H1 (cell line): ENCODE data around the gene SLC12A5. TPM values are rescaled to one million over a fixed set of nuclear protein-coding genes. Genes with fewer than 3 reads are reported as not detected.
A peak's percentile ranks its signal among the peaks of the same experiment; 100 is the strongest.

Experiments used
- CTCF ChIA-PET: fragments of 300-600 bp; sonication (Branson Sonifier 250); formaldehyde crosslinking; loops from one replicate; lab custom pipeline; 2021; ENCODE audit not compliant: partially characterized antibody; lab: Charles Lee
- POLR2A ChIA-PET: fragments of 300-600 bp; sonication (Branson Sonifier 250); formaldehyde crosslinking; loops from one replicate; lab custom pipeline; 2021; ENCODE audit warnings: inconsistent platforms; ENCODE audit not compliant: partially characterized antibody; lab: Charles Lee
- DNase-seq, 2 experiments: peaks; one replicate each; pipeline versions ENCODE4 v3.0.0 to v3.0.0-alpha.2; 2010 to 2022; ENCODE audit warnings: low spot score in 2 of 2, low read depth in 1 of 2, mixed read lengths in 1 of 2
- FAIRE-seq: peaks from 2 replicates; lab custom pipeline; 2011; peaks lifted over from hg19 to GRCh38; lab: Jason Lieb, UNC
- H2AFZ ChIP-seq: 2 replicates; pipeline ENCODE4 v1.8.1; 2012; ENCODE audit warnings: low read length, inconsistent platforms
- H2AK5ac ChIP-seq: 2 replicates; pipeline ENCODE4 v1.6.1; 2013; ENCODE audit warnings: low read depth, low read length
- H2BK120ac ChIP-seq: replicated peaks from 2 replicates; pipeline ENCODE3; 2013; ENCODE audit warnings: low read depth, low read length, inconsistent platforms
- H2BK12ac ChIP-seq: 2 replicates; pipeline ENCODE4 v1.6.1; 2013; ENCODE audit warnings: low read depth, low read length
- H2BK15ac ChIP-seq: 2 replicates; pipeline ENCODE4 v1.6.1; 2013; ENCODE audit warnings: low read length
- H2BK20ac ChIP-seq: 2 replicates; pipeline ENCODE4 v1.6.1; 2013; ENCODE audit warnings: low read length
- H2BK5ac ChIP-seq: 2 replicates; pipeline ENCODE4 v1.6.1; 2013; ENCODE audit warnings: low read depth, low read length
- H3K14ac ChIP-seq: 2 replicates; pipeline ENCODE4 v1.6.1; 2013; ENCODE audit warnings: inconsistent platforms; ENCODE audit not compliant: insufficient read length
- H3K18ac ChIP-seq: 2 replicates; pipeline ENCODE4 v1.6.1; 2013; ENCODE audit warnings: low read length; ENCODE audit errors: extremely low read depth
- H3K23ac ChIP-seq: 2 replicates; pipeline ENCODE4 v1.6.1; 2013; ENCODE audit warnings: inconsistent platforms; ENCODE audit not compliant: insufficient read length
- H3K23me2 ChIP-seq: 2 replicates; pipeline ENCODE4 v1.6.1; 2013; ENCODE audit warnings: low read depth, low read length
- H3K27ac ChIP-seq: 2 replicates; pipeline ENCODE4 v1.6.1; 2011; ENCODE audit warnings: low read depth, low read length, inconsistent platforms
- H3K27me3 ChIP-seq, 4 experiments: replicated peaks in 1 of 4; 1 replicate in 1 of 4; 2 replicates in 3 of 4; pipeline versions ENCODE4 v1.6.1 to v1.8.1; 2011 to 2013; ENCODE audit warnings: low read length in 3 of 4, mild to moderate bottlenecking in 3 of 4, inconsistent platforms in 2 of 4, mixed read lengths in 2 of 4, moderate library complexity in 1 of 4; ENCODE audit not compliant: control insufficient read depth in 3 of 4, insufficient read depth in 3 of 4; ENCODE audit errors: extremely low read depth in 1 of 4
- H3K36me3 ChIP-seq, 4 experiments: 2 replicates each; pipeline versions ENCODE4 v1.6.1 to v1.8.1; 2011 to 2013; ENCODE audit warnings: mild to moderate bottlenecking in 4 of 4, low read length in 3 of 4, moderate library complexity in 2 of 4, control low read depth in 1 of 4, inconsistent platforms in 1 of 4; ENCODE audit not compliant: insufficient read depth in 4 of 4, control insufficient read depth in 2 of 4
- H3K4ac ChIP-seq: replicated peaks from 2 replicates; pipeline ENCODE3; 2013; ENCODE audit warnings: low read length, low read depth, mixed read lengths, inconsistent platforms; ENCODE audit not compliant: insufficient read length
- H3K4me1 ChIP-seq, 4 experiments: replicated peaks in 1 of 4; 1 replicate in 1 of 4; 2 replicates in 3 of 4; pipeline versions ENCODE4 v1.6.1 to v1.8.1; 2011 to 2013; ENCODE audit warnings: low read length in 3 of 4, inconsistent platforms in 2 of 4, mixed read lengths in 1 of 4; ENCODE audit not compliant: insufficient read depth in 4 of 4, control insufficient read depth in 3 of 4
- H3K4me2 ChIP-seq, 2 experiments: 2 replicates each; pipeline versions ENCODE4 v1.6.1 to v1.8.1; 2011 to 2013; ENCODE audit warnings: low read depth in 2 of 2, low read length in 2 of 2, control low read depth in 1 of 2, inconsistent platforms in 1 of 2, mild to moderate bottlenecking in 1 of 2; ENCODE audit not compliant: insufficient read depth in 1 of 2
- H3K4me3 ChIP-seq, 4 experiments: fragments of 200-600, 300-600 bp in 1 of 4; sonication (generic), shearing (Covaris generic), sonication (Bioruptor Twin) in 1 of 4; 2 replicates each; pipeline versions ENCODE4 v1.5.1 to v1.8.1; 2011 to 2016; ENCODE audit warnings: low read length in 4 of 4, low read depth in 3 of 4, control low read depth in 2 of 4, inconsistent platforms in 2 of 4, mild to moderate bottlenecking in 2 of 4, mixed read lengths in 1 of 4, moderate library complexity in 1 of 4; ENCODE audit not compliant: insufficient read depth in 2 of 4; ENCODE audit errors: extremely low read depth in 1 of 4
- H3K56ac ChIP-seq: replicated peaks from 2 replicates; pipeline ENCODE3; 2013; ENCODE audit warnings: low read depth, mild to moderate bottlenecking, mixed read lengths, low read length, inconsistent platforms; ENCODE audit not compliant: insufficient read length
- H3K79me1 ChIP-seq: 2 replicates; pipeline ENCODE4 v1.6.1; 2013; ENCODE audit warnings: low read depth, low read length, control low read depth
- H3K79me2 ChIP-seq, 2 experiments: 2 replicates each; pipeline versions ENCODE4 v1.6.1 to v1.8.1; 2012 to 2013; ENCODE audit warnings: low read length in 2 of 2, mild to moderate bottlenecking in 2 of 2, inconsistent platforms in 1 of 2; ENCODE audit not compliant: insufficient read depth in 2 of 2, control insufficient read depth in 1 of 2
- H3K9ac ChIP-seq, 4 experiments: replicated peaks in 1 of 4; 1 replicate in 1 of 4; 2 replicates in 3 of 4; pipeline versions ENCODE4 v1.6.1 to v1.8.1; 2011 to 2013; ENCODE audit warnings: low read depth in 3 of 4, low read length in 3 of 4, control low read depth in 2 of 4, mild to moderate bottlenecking in 2 of 4, moderate library complexity in 2 of 4, inconsistent platforms in 1 of 4; ENCODE audit errors: extremely low read depth in 1 of 4
- H3K9me3 ChIP-seq, 2 experiments: 2 replicates each; pipeline versions ENCODE4 v1.6.1 to v1.8.1; 2012 to 2013; ENCODE audit warnings: mild to moderate bottlenecking in 2 of 2, moderate library complexity in 2 of 2, control low read depth in 1 of 2, inconsistent platforms in 1 of 2, low read depth in 1 of 2, low read length in 1 of 2, mixed read lengths in 1 of 2; ENCODE audit not compliant: insufficient read depth in 2 of 2
- H4K20me1 ChIP-seq, 2 experiments: replicated peaks in 1 of 2; 2 replicates each; pipeline versions ENCODE3 to v1.8.1; 2011 to 2013; ENCODE audit warnings: inconsistent platforms in 2 of 2, low read length in 2 of 2, mild to moderate bottlenecking in 1 of 2; ENCODE audit not compliant: insufficient read depth in 2 of 2, control insufficient read depth in 1 of 2
- H4K5ac ChIP-seq: 2 replicates; pipeline ENCODE4 v1.6.1; 2013; ENCODE audit warnings: low read length, low read depth, mixed read lengths, inconsistent platforms; ENCODE audit not compliant: insufficient read length
- H4K8ac ChIP-seq: 2 replicates; pipeline ENCODE4 v1.8.0; 2013; ENCODE audit warnings: mild to moderate bottlenecking, moderate library complexity, low read length, inconsistent platforms; ENCODE audit not compliant: insufficient read depth; ENCODE audit errors: extremely low read depth
- H4K91ac ChIP-seq: replicated peaks from 2 replicates; pipeline ENCODE3; 2013; ENCODE audit warnings: low read length, mixed read lengths, inconsistent platforms; ENCODE audit not compliant: insufficient read length
- ASH2L ChIP-seq: fragments of 200-600, 300-600 bp; sonication (generic); IDR thresholded peaks from one replicate; pipeline ENCODE4 v1.7.1; 2017; ENCODE audit warnings: low read length
- ATF2 ChIP-seq: IDR thresholded peaks from 2 replicates; pipeline ENCODE4 v1.6.1; 2012; ENCODE audit warnings: low read length, inconsistent platforms
- CHD2 ChIP-seq: IDR thresholded peaks from 2 replicates; pipeline ENCODE4 v1.6.1; 2012; ENCODE audit warnings: low read length, improper control_type of control experiment
- JUN ChIP-seq: IDR thresholded peaks from 2 replicates; pipeline ENCODE4 v1.6.1; 2011; ENCODE audit warnings: low read depth, mild to moderate bottlenecking, improper control_type of control experiment, low read length
- SIRT6 ChIP-seq: IDR thresholded peaks from one replicate; pipeline ENCODE4 v1.7.1; 2012; ENCODE audit warnings: low read length, inconsistent platforms
- SRF ChIP-seq: IDR thresholded peaks from 2 replicates; pipeline ENCODE4 v1.6.1; 2011; ENCODE audit warnings: mild to moderate bottlenecking, low read depth, low read length, moderate library complexity
- TAF7 ChIP-seq: optimal IDR thresholded peaks from 2 replicates; pipeline ENCODE3; 2011; ENCODE audit warnings: low read depth, mild to moderate bottlenecking, inconsistent platforms, low read length, moderate library complexity, borderline replicate concordance
- WGBS, 2 experiments: shearing (Covaris generic) in 1 of 2; methylation state at CpG; one replicate each; pipeline versions ENCODE4 v1.1.6 to v1.1.7; 2013 to 2015; ENCODE audit warnings: low lambda C conversion rate in 2 of 2, mixed read lengths in 2 of 2, inconsistent platforms in 1 of 2, low coverage in 1 of 2, missing lambda C conversion rate in 1 of 2; ENCODE audit not compliant: insufficient replicate concordance in 2 of 2, insufficient coverage in 1 of 2, insufficient read length in 1 of 2; ENCODE audit errors: extremely low coverage in 1 of 2, missing lambda C conversion rate in 1 of 2; 5-methylcytosine and 5-hydroxymethylcytosine counted together
- polyA plus RNA-seq, 7 experiments: library from polyadenylated mRNA; depleted of rRNA in 3 of 7; stranded (reverse) in 5 of 7; unstranded in 2 of 7; fragments of >200 nt in 5 of 7; fragments of 200-250 nt in 2 of 7; gene quantifications; 1 replicate in 5 of 7; 2 replicates in 1 of 7; 4 replicates in 1 of 7; pipeline versions ENCODE4 v1.2.1 to v1.2.3, GENCODE V29; 2011 to 2013; ENCODE audit warnings: missing spikeins in 2 of 7, mixed read lengths in 2 of 7
- total RNA-seq: library from RNA; stranded (reverse); fragmentation: NEBNext Ultra II Directional; extraction: Animal tissue kit (Norgen Biotek cat#: 25700); gene quantifications from 2 replicates; pipeline ENCODE4 v1.2.1, GENCODE V29; 2021

SLC12A5 gene
- total and polyA plus RNA-seq, 2 of the 8 experiments (the other 6 are each of a cell fraction or from before 2014, with no cell fraction given): 1.9 to 7.3 TPM

DNA sequence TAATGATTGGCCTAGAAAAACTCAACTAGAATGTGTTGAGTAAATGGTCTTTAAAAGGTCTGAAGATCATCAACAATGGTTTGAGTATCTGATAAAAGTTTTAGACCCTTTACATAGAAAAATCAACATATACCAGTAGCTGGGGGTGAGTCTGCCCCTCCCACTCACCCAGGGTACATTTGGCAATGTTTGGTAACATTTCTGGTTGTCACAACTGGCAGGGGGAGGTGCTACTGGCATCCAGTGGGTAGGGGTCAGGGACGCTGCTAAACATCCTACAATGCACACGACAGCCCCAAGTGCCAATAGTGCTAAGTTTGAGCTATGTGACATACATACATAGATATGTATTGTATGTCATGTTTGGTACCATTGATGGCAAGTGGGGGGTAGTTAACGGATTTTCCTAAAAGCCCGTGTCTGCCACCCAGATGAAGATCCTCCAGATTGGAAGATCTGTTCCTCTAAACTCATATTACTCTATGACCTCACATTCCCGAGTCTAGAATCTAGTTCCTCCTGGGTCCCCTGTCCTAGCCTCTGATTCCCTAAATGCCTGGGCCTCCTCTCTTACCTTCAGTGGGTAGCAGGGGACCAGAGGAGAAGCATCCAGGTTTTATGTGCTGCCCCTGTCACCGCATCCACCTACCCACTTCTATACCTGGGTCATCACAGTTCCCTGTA lies 22.9 kb upstream of the SLC12A5 start:
- H3K23me2 ChIP-seq: peaks cover 2% of the 10 kb centered on the region; the same call in 1 of the 2 replicates
- peak overlapping the region; percentile 47; the same call in 1 of the 2 replicates for H2BK5ac ChIP-seq
- no peak overlapping the region for H2BK20ac ChIP-seq
- H3K56ac ChIP-seq: no peak overlapping the region
- no peak overlapping the region for H3K4me3 ChIP-seq
- no peaks in the 10 kb centered on the region for H3K9me3 ChIP-seq
- H3K36me3 ChIP-seq: no peaks in the 10 kb centered on the region
- no peaks in the 10 kb centered on the region for H3K79me2 ChIP-seq
- no peaks in the 10 kb centered on the region for H4K20me1 ChIP-seq
- no peak overlapping the region for H3K18ac ChIP-seq
- H3K4me2 ChIP-seq: no peak overlapping the region
- peaks cover 11 to 28% (median 14%) of the 10 kb centered on the region in 4 experiments for H3K4me1 ChIP-seq
- CTCF ChIA-PET: interaction anchor here (0.8 to 3.8 kb wide), 4 partner anchors 11 to 36 kb away, joined by 3 to 29 read pairs (median 4); partner anchors contain the start of gene ZNF335
- no peaks in the 10 kb centered on the region for H3K79me1 ChIP-seq
- H2BK120ac ChIP-seq: no peak overlapping the region
- H2BK12ac ChIP-seq: peak overlapping the region; percentile 35; the same call in 1 of the 2 replicates
- H2AFZ ChIP-seq: no peak overlapping the region
- 93% methylated on average over 6 of the region's 6 CpGs; no CpG with 5 or more reads in 1 of the 2 experiments for WGBS, 2 experiments
- H4K5ac ChIP-seq: no peak overlapping the region
- H3K27me3 ChIP-seq: no peaks in the 10 kb centered on the region
- H2BK15ac ChIP-seq: no peak overlapping the region
- no peak overlapping the region for H3K23ac ChIP-seq
- H4K8ac ChIP-seq: no peak overlapping the region
- H2AK5ac ChIP-seq: no peak overlapping the region
- no peak for FAIRE-seq
- POLR2A ChIA-PET: interaction anchor here (1.6 kb wide), 1 partner anchor 16 kb away, joined by 3 read pairs; no protein-coding TSS in a partner anchor
- no peak overlapping the region for H3K14ac ChIP-seq
- no peak overlapping the region for H3K9ac ChIP-seq
- no peak overlapping the region for H3K4ac ChIP-seq
- no peak overlapping the region for H3K27ac ChIP-seq
- H4K91ac ChIP-seq: no peak overlapping the region
- TF ChIP-seq TAF7: no peak
- TF ChIP-seq CHD2: no peak
- no peak for TF ChIP-seq ATF2
- TF ChIP-seq SRF: no peak
- no peak for TF ChIP-seq SIRT6
- TF ChIP-seq ASH2L: no peak
- TF ChIP-seq JUN: no peak
- no peak for DNase-seq
